Aorta (tissue), 5 donors: ENCODE measurements around the gene OR7G1. TPM values are rescaled to one million over a fixed set of nuclear protein-coding genes. Genes with fewer than 3 reads are reported as not detected.
A peak's percentile ranks its signal among the peaks of the same experiment; 100 is the strongest.

Experiments used
- ATAC-seq: fragments of 200-7000 bp; cut with Tn5 transposase; one replicate; pipeline ENCODE4 v1.9.1; 2022; ENCODE audit warnings: moderate library complexity; ENCODE audit not compliant: low FRiP score
- DNase-seq, 2 donors: peaks; one replicate each; pipeline ENCODE4 v3.0.0-alpha.2; 2020
- H3K27ac ChIP-seq, 2 donors: one replicate each; pipeline ENCODE4 v1.5.1; 2013; ENCODE audit warnings: low read length in 2 of 2, mild to moderate bottlenecking in 2 of 2, moderate library complexity in 2 of 2, control low read depth in 1 of 2, inconsistent platforms in 1 of 2, low read depth in 1 of 2
- H3K27me3 ChIP-seq, 2 donors: one replicate each; pipeline ENCODE4 v1.6.1; 2013; ENCODE audit warnings: control low read depth in 1 of 2, low read length in 1 of 2, mild to moderate bottlenecking in 1 of 2, moderate library complexity in 1 of 2; ENCODE audit not compliant: insufficient read depth in 2 of 2, control insufficient read depth in 1 of 2
- H3K36me3 ChIP-seq, 2 donors: one replicate each; pipeline ENCODE4 v1.6.1; 2013; ENCODE audit warnings: control low read depth in 1 of 2, low read length in 1 of 2, mild to moderate bottlenecking in 1 of 2; ENCODE audit not compliant: insufficient read depth in 2 of 2, control insufficient read depth in 1 of 2
- H3K4me1 ChIP-seq, 2 donors: one replicate each; pipeline ENCODE4 v1.6.1; 2013; ENCODE audit warnings: low read length in 2 of 2, control low read depth in 1 of 2, mild to moderate bottlenecking in 1 of 2, moderate library complexity in 1 of 2; ENCODE audit not compliant: insufficient read depth in 2 of 2, control insufficient read depth in 1 of 2
- H3K4me3 ChIP-seq, 2 donors: one replicate each; pipeline ENCODE4 v1.5.1; 2013; ENCODE audit warnings: low read length in 2 of 2, control low read depth in 1 of 2, mild to moderate bottlenecking in 1 of 2
- H3K9me3 ChIP-seq: one replicate; pipeline ENCODE4 v1.6.1; 2013; ENCODE audit warnings: mild to moderate bottlenecking, low read length; ENCODE audit not compliant: control insufficient read depth
- WGBS, 2 donors: extraction: QIAGEN DNeasy Blood & Tissue Kit; methylation state at CpG; one replicate each; pipeline ENCODE4 v1.1.7; 2013; 5-methylcytosine and 5-hydroxymethylcytosine counted together
- intact Hi-C, 2 donors: fragments of 100-400 bp; cut with DNase I; formaldehyde crosslinking; loops; one replicate each; pipeline versions ENCODE4 v1.14.2 to v1.15.0; 2022
- polyA plus RNA-seq, 2 donors: library from polyadenylated mRNA; stranded (reverse); fragments of 200-250 nt; gene quantifications; one replicate each; pipeline ENCODE4 v1.2.3, GENCODE V29; 2013
- total RNA-seq, 2 donors: library from RNA; stranded (reverse); fragmentation: NEBNext Ultra II Directional; extraction: Animal tissue kit (Norgen Biotek cat#: 25700); gene quantifications; one replicate each; pipeline ENCODE4 v1.2.1, GENCODE V29; 2021
- donor health status: healthy with polysubstance abuse.
- donor health status: Bipolar disorder and iron deficiency.
- donor health status: DM: no; HTN: no; CAD: no.
- donor health status: DM: no; HTN: no; CAD: no.
- donor health status: DM: yes; HTN: yes; CAD: no.

Gene OR7G1
- total and polyA plus RNA-seq, 4 donors = not detected

DNA sequence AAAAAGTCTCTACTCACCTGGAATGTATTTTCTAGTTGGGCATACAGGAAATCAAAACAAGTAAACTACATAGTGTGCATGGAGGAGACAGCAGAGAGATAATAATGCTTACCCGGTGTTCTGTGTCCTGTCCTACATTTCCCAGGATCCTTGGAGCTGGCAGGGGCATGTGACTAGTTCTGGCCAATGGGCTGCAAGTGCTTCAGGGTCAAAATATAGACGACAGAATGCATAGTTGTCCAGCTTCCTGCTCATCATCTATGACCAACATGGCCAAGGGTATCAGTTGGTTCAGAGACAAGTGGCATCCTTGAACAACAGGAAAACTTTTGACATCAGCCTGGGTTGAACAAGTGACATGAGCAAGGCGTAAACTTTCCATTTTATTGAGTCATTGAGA lies 33.1 kb upstream of the OR7G1 start:
- H3K4me3 ChIP-seq = no peak overlapping the region
- peaks cover 0 to 6% of the 10 kb centered on the region in 2 donors for H3K36me3 ChIP-seq
- ATAC-seq = no peak
- H3K27ac ChIP-seq = no peak overlapping the region
- H3K4me1 ChIP-seq = no peaks in the 10 kb centered on the region
- 98% methylated on average over 3 of the region's 3 CpGs for WGBS, 2 donors
- DNase-seq = no peak
- H3K27me3 ChIP-seq = no peaks in the 10 kb centered on the region
- intact Hi-C loops = loop anchor here in 1 of 2 donors (10.0 kb wide), 1 partner anchor 646 kb away; no protein-coding TSS in a partner anchor
- H3K9me3 ChIP-seq = peaks cover 4% of the 10 kb centered on the region

DNA sequence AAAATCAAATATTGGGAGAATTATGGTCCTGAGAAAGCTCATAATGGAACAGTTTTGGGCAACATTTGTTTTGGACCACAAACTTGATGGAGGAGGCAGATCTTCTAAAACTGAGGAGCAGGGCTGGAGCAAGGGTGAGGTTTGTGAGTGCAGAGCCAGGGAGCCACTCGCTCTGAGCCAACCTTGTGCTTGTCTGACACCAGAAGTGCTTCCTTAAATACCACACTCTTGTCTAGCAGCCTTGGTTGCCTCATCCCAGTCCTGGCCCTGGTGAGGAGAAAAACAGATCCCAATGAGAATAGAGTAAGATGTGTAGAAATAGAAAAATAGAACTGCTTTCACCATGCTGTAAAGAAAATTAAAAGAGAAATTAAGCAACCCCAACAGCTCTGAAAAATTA lies 31.3 kb upstream of the OR7G1 start:
- no peak overlapping the region for H3K27ac ChIP-seq
- no peak for ATAC-seq
- intact Hi-C loops = loop anchor here in 1 of 2 donors (10.0 kb wide), 1 partner anchor 648 kb away; no protein-coding TSS in a partner anchor
- H3K9me3 ChIP-seq = peaks cover 1% of the 10 kb centered on the region
- H3K36me3 ChIP-seq = peaks cover 0 to 1% of the 10 kb centered on the region in 2 donors
- H3K27me3 ChIP-seq = no peaks in the 10 kb centered on the region
- H3K4me3 ChIP-seq = no peak overlapping the region
- no peak for DNase-seq
- WGBS, 2 donors = 95 to 98% methylated on average over 1 of the region's 1 CpG
- no peaks in the 10 kb centered on the region for H3K4me1 ChIP-seq

DNA sequence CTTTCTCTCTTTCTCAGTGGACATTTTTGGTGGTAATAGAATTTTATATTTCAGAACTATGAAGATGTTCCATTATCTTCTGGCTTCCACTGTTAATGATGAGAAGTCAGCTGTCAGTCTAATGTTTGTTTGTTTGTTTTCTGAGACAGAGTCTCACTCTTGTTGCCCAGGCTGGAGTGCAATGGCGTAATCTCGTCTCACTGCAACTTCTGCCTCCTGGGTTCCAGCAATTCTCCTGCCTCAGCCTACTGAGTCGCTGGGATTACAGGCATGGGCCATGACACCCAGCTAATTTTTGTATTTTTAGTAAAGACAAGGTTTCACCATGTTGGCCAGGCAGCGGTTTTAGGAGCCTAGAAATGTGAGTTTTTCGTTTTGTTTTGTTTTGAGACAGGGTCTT lies 29.4 kb upstream of the OR7G1 start:
- no peak overlapping the region for H3K27ac ChIP-seq
- H3K4me1 ChIP-seq = no peaks in the 10 kb centered on the region
- intact Hi-C loops = loop anchor here (5.0 to 10.0 kb wide), 2 partner anchors 313 to 650 kb away; partner anchors contain the start of genes MBD3L1 (in 1 of the 2) and ZNF558 (in 1 of the 2)
- no peaks in the 10 kb centered on the region for H3K27me3 ChIP-seq
- no peak for ATAC-seq
- H3K4me3 ChIP-seq = no peak overlapping the region
- no peak for DNase-seq
- WGBS, 2 donors = 95 to 96% methylated on average over 5 of the region's 5 CpGs
- H3K9me3 ChIP-seq = peaks cover 1% of the 10 kb centered on the region
- H3K36me3 ChIP-seq = peaks cover 0 to 1% of the 10 kb centered on the region in 2 donors

DNA sequence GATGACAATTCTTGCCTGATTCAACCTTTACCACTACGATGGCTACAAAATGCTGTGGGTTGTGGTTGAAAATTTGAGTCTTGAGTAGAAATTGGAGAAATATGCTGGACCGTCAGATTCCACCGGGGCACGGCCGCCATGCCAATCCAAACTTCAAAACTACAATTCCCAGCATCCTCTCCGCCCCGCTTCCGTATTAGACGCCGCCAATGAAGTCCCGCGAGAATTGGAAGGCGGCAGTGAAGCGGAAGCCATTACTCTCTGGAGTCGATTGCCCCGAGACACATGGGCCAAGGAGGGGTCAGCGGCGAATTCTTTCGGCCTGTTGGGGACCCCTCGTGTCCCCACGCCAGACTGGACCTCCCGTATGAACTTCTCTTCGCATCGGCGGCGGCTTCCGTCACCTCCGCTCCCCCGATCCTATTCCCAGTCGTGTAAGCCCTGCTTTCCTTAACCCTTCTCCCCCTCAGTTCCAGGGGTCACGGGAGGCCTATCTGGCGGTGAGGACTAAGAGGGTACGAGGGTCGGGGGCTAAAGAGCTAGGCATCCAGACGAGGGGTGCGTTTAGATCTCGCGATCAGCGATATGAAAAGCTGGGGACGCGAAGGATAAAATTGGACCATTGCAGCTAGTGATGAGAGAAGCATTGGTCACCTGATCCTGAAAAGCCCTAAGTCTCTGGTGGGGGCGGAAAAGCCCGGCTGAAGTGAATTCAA lies 24.8 kb upstream of the OR7G1 start, which contains the start of gene ZNF317:
Gene ZNF317, plus strand, starts transcription at position 239 of the 716 bp plus-strand sequence. CDS start 15,620 bp downstream, outside the sequence.
- intact Hi-C loops = loop anchor here (5.0 to 10.0 kb wide), 2 partner anchors 308 to 654 kb away; partner anchors contain the start of genes MBD3L1 (in 1 of the 2) and ZNF558 (in 1 of the 2)
- WGBS, 2 donors = 0 to 1% methylated on average over 43 of the region's 43 CpGs
- peak; percentile 94 to 96 for DNase-seq

DNA sequence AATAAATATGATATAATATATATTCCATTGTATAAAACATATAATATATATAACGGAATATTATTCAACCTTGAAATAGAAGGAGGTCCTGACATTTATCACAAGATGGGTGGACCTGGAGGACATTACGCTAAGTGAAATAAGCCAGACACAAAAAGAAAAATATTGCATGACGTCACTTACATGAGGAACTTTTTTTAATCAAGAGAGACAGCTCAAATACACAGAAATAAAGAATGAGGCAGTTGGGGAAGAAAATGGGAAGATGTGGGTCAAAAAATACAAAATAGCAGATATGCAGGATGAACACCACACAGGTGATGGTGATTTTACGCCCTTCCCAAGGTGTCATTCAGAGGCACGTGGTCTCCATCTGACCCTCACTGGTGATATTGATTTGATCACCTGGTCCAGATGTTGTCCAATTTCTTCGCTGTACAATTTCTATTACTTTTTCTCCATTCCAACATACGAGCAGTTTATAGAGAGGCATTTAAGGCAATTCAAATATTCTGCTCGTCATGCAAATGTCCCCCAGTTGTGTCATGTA lies 24.1 kb upstream of the OR7G1 start:
- H3K27ac ChIP-seq = no peak overlapping the region
- peak overlapping the region; percentile 59 to 79 for H3K4me3 ChIP-seq
- H3K27me3 ChIP-seq = no peaks in the 10 kb centered on the region
- H3K9me3 ChIP-seq = no peaks in the 10 kb centered on the region
- no peaks in the 10 kb centered on the region for H3K36me3 ChIP-seq
- intact Hi-C loops = loop anchor here (5.0 to 10.0 kb wide), 2 partner anchors 307 to 655 kb away; partner anchors contain the start of genes MBD3L1 (in 1 of the 2) and ZNF558 (in 1 of the 2)
- 16 to 22% methylated on average over 8 of the region's 8 CpGs for WGBS, 2 donors
- peak; percentile 39 for ATAC-seq
- H3K4me1 ChIP-seq = peaks cover 0 to 2% of the 10 kb centered on the region in 2 donors
- DNase-seq = no peak

More for the DNA sequence above, 24.8 kb upstream of the OR7G1 start, which contains the start of gene ZNF317:
- Histone ChIP-seq H3K27me3 (no peaks in the 10 kb centered on the region), H3K9me3 (no peaks in the 10 kb centered on the region), H3K4me1 (peaks cover 0 to 2% of the 10 kb centered on the region in 2 donors), H3K4me3 (peak within 1 kb of the TSS; percentile 59 to 79), H3K36me3 (no peaks in the 10 kb centered on the region), H3K27ac (peak within 1 kb of the TSS; percentile 6 to 15)
- ATAC-seq = peak; percentile 98

DNA sequence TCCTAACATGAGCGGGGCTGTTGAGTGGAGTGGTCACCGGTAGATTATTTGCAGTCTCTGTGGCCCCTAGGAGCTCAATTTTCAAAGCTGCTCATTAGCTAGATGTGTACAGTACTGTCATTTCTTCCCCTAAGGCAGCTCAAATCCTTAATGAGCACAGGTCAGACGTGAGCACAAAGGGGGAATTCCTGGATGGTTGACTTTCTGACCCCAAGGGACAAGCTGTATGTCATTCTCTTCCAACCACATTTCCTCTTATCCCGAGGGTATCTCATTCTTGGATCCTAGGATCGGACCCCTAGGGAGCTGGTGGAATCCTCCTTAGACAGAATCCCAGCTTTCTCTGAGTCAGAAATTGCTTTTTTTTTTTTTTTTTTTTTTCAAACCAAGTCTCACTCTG lies 16.9 kb upstream of the OR7G1 start:
- intact Hi-C loops = no loop called here
- DNase-seq (no peak), ATAC-seq (no peak)
- no peaks in the 10 kb centered on the region for H3K27me3 ChIP-seq
- no peak overlapping the region for H3K27ac ChIP-seq
- 54% methylated on average over 5 of the region's 5 CpGs for WGBS, 2 donors
- H3K4me3 ChIP-seq = no peak overlapping the region
- H3K36me3 ChIP-seq = no peaks in the 10 kb centered on the region
- peaks cover 1% of the 10 kb centered on the region for H3K9me3 ChIP-seq
- no peaks in the 10 kb centered on the region for H3K4me1 ChIP-seq

DNA sequence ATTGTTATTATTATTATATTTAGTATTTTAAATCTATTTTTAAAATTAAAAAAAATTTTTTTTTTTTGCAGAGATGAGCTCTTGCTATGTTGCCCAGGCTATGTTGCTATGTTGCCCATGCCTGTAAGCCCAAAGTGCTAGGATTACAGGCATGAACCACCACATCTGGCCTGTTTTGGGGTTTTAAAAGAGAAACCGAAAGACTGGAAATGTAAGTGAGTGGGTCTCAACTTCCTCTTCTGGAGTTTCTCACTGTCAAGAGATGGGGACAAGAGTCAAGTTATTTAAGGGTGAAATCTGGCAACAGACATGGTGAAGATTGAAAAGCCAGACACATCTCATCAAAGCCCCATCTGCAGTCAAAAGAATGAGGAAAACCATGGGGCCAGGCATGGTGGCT lies 15.4 kb upstream of the OR7G1 start:
- ATAC-seq = no peak
- WGBS, 2 donors = 51 to 52% methylated on average over 1 of the region's 1 CpG
- no peaks in the 10 kb centered on the region for H3K36me3 ChIP-seq
- no peak for DNase-seq
- peaks cover 1% of the 10 kb centered on the region for H3K9me3 ChIP-seq
- H3K27ac ChIP-seq = no peak overlapping the region
- intact Hi-C loops = no loop called here
- H3K27me3 ChIP-seq = no peaks in the 10 kb centered on the region
- no peaks in the 10 kb centered on the region for H3K4me1 ChIP-seq
- no peak overlapping the region for H3K4me3 ChIP-seq

DNA sequence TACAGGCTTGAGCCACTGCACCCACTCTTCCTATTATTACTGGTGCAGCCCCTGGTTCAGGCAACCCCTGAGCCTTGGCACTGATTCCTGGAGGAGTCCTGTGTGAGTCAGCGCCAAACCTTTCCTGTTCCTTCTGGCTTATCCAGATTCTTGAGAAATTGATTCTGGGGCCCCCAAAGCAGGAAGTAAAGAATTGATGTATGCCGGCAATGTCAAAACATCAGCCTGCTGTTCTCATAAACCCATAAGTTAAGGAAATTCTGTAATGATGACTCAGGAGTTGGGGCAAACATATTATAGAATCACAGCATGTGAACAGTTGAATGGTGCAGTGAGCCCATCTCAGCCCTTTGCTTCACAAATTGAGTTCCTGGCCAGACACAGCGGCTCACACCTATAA lies 12.6 kb upstream of the OR7G1 start:
- Histone ChIP-seq H3K36me3 (no peaks in the 10 kb centered on the region), H3K27me3 (no peaks in the 10 kb centered on the region), H3K4me3 (no peak overlapping the region), H3K27ac (no peak overlapping the region), H3K4me1 (no peaks in the 10 kb centered on the region), H3K9me3 (no peaks in the 10 kb centered on the region)
- DNase-seq (no peak), ATAC-seq (no peak)
- WGBS, 2 donors = 57 to 64% methylated on average over 3 of the region's 3 CpGs
- intact Hi-C loops = no loop called here
